A204.1 (cell line): ENCODE measurements around the gene PXMP4.

Experiments
- FAIRE-seq: peaks from 2 replicates; lab custom pipeline; 2012; peaks lifted over from hg19 to GRCh38; lab: Jason Lieb, UNC

Gene PXMP4

DNA sequence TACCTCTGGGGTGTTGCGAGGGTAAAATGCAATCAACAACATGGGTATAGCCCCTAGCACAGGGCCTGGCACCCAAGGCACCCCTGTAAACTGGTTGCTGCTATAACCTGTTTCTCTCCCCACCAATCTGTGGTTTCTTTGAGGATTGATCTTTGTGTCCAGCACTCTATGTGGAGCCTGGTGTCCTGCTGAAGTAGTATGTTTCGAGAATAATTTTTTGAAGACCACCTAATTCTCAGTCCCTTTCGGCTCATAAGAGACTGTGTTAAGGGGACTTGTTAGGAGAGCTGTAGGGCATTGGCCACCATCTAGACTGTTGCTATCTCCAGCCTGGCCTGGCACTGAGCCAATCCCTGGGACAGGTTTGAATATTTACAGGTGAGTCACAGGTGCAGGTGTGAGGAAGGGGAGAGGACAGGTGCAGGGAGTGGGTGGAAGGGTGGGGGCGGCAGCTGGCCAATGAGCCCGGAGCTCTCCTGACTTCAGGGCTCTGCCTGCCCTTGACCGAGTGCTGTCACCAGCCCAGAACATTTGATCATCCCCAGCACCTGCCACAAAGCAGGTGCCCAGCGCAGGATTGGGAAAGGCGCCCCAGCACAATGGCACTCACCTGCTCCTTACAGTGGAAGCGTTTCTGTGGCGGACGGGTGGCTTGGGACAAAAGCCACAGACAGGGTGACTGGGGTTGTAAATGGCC is 66.1 kb downstream of the PXMP4 start:
- no peak for FAIRE-seq

DNA sequence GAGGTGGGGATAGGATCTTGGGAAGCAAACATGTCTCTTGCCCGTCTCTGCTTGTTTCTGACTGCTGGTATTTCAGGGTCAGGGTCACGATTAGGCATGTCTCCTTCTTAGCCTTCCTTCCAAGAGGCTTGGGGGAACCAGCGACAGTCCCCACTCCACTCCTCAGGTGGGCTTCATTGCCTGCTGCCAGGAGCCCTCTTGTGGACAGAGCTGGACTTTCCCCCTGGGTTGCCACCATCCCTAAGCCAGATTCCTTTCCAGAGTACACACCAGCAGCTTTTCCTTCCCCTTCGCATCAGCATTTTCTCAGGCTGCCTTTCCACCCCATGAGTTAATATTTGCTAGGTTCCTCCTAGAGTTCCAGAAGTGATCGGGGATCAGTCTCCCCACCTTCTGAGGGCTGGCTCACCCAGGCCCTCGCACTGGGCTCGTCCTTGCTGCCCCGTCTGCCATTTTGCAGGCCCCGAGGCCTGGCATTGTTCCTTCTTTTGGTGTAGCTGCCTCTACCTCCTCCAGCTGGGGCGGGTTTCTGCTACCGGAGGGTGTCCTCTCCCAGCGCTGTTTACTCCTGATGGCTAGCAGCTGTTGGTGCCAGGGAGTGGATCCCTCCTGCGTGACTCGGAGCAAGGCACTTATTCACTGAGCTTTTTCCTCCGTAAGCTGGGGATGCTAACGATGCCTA is 66.8 kb downstream of the PXMP4 start:
- no peak for FAIRE-seq
